T1000 (cell line): Measurements from ENCODE around the gene PLPP1.

Experiments
- DNase-seq: peaks from one replicate; lab custom pipeline; 2025; ENCODE audit warnings: mixed read lengths; lab: John Stamatoyannopoulos, UW

The PLPP1 gene

DNA sequence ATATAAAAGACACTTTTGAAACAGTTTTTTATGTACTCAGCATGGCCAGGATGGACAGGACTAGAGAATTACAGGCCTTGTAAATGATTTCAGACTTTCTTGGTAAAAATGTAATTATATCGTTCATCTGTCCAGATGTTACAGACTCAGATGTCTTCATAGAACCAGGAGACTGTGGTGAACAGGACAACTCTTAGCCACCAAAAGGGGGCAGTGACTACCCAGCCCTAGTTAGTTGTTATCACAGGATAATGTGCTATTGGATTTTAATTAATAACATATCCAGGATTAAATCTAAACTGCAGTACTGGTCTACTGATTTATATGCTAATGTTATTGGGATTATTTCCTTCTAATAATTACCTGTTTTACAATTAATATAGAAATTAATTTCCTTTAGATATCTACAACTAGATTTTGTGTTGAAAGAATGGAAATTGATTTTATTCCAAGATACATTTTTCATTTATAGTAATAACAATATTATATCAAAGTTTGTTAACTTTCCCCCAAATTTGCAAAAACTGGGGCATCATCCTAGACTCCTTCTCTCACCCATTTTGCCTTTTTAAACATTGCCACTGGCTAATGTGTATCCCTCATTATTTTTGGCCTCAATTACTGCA is 127.6 kb downstream of the PLPP1 start:
- no peak for DNase-seq

DNA sequence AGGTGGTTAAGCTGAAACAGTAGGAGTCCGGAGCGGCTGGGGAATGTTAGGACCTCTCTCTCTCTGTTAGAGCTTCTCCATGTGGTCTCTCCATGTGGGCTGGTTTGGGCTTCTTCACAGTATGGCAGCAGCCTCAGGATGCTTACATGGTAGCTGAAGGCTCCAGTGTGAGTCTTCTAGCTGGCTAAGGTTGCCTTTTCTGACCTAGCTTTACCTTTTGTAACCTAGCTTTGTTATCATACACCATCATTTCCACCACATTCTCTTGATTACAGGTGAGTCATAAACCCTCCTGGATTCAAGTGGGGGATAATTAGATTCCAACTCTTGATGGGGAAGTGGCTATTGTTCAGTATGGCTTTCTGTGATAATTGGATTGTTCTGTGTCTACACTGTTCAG is 128.5 kb downstream of the PLPP1 start:
- no peak for DNase-seq

DNA sequence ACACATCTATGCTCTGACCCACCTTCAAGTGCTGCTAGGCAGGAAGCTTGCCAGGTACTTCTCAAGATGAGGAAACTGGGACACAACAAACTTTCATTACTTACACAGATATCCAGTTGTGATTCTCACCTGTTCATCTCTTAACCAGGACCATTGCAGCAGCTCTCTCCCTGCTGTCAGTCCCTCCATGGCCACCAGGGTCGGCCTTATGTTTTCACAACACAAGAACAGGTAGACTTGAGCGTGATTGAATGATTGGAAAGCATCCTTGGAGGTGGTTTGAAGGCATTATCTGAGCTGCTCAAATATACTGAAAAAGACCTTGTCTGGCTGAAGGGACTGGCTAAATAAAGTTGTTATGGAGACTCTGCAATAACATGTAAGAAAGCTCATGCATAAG is 132.6 kb downstream of the PLPP1 start:
- no peak for DNase-seq

DNA sequence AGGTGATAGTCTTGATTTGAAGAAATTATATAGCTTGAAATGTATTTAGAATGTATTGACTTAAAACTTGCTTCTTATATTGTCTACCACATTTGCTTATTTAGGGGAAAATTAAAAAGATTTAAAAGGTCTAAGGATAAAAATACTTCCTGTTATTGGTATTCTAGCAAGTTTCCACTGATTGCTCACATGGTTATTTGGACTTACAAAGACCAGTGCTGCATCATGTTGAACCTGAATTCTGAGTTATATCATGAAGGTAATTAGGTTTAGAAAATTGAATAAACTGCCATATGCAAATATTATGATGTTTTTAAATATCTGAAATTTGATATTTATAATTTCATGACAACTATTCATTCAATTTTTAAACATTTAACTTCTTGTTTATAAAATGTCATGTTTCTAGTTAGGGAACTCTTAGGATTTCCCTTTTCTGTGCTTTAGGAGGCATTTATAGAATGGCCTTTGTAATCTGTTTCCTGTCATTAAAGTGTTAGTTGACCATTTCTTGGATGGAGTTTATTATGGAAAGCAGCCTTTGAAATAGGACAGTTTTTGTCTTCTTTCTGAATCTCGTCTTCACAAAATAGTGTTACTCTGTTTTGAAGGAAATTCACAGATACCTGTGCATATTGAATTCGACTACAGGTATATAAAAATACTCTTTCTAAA is 141.1 kb downstream of the PLPP1 start:
- no peak for DNase-seq

DNA sequence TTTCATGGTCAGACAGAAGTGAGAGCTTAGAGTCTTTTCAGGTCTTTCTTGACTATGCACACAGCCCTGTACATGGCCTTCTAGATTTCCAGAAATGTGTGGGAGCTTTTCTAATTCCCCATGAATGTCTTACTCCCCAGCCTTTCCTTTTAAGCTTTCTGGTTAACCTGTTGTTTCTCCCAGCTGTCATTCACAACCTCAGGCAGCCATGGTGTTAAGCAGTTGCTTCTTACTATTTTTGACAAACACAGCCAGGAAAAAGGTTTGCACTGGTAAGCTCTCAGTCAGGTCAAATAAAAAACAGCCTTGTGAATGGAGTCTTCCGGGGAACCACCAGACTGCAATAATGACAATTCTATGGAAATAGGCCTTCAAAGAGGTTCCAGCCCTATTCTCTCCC is 142.1 kb downstream of the PLPP1 start:
- DNase-seq: no peak

DNA sequence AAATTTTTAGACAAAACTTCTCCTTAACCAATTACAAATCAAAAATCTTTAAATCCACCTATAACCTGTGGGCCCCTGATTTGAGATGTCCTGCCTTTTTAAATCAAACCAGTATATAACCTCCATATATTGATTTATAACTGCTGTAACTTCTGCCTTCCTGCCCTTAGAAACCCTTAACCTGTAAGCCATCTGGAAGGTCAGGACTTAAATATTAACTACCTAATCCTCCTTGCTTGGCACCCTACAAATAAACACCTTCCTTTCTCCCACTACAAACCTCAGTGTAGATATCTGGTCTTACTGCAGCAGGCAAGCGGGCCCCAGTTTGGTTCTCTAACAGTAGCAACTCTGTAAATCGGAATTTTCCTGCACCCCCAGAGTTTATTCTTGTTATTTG is 143.1 kb downstream of the PLPP1 start:
- no peak for DNase-seq

DNA sequence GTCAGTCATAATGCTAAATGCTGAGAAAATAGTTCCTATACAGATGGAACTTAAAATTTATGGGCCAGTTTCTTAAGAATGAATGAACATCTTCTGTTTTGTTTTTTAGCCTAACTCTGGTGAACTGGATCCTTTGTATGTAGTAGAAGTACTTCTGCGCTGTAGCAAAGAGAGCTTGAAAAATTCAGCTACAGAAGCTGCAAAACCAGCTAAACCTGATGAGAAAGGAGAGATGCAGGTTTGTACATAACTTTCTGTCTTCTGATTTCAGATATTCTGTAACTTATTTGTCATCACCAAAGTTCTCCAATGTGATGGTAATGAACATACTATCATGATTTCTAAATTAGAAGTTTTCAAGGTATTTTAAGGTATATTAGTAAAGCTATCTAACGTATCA is 146.9 kb downstream of the PLPP1 start:
- DNase-seq: no peak

DNA sequence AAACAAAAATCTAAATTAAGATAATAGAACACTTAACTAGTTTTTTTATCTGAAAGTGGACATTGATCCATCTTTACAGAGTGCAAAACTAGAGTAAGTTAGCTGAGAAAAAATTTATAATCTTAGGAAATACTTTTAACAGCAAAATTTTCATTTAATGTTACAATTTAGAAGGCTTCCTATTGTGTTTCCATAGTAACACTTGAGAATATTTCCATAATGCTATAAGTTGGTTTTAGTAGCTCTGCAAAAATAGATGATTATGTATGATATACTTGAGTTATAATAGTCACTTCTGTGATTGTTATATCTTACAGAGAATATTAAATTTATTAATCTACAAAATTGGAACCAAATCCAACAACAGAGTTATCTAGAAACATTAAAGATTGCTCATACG is 148.4 kb downstream of the PLPP1 start:
- no peak for DNase-seq

DNA sequence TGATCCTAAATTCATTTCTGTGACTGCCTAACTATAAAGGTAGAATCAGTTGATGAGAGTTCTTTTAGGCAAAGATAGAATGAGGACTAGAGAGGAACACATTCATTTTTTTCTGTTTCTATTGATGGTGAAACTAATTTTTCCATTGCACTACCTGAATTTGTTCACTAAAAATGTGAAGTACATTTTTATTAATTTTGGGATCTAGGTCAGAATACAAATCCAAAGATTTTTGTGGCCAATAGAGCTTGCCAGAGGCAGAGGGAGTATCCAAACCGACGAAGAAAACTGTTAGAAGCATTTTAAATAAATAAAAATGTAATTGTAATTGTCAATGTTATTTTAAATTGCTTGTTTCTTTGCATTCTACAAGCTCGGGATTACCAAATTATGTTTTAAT is 148.9 kb downstream of the PLPP1 start:
- DNase-seq: no peak

DNA sequence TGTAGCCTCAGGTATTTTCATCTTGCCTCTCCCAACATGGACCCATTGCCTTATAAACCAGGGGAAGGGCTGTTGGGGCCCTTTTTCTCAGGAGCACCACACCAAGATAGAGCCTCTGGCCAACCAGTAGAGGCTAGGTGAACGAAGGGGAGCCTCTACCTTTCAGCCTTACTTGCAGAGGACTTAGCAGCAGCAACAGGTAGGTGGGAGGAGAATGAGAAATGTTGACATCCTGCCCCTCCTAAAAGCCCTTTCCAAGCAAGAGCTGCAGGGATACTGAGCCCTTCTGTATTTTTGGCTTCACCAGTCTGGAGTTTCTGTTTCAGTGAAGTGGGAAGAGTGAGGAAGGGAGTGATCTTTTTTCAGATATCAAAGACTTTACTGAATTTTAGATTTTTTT is 149.5 kb downstream of the PLPP1 start:
- DNase-seq: no peak

DNA sequence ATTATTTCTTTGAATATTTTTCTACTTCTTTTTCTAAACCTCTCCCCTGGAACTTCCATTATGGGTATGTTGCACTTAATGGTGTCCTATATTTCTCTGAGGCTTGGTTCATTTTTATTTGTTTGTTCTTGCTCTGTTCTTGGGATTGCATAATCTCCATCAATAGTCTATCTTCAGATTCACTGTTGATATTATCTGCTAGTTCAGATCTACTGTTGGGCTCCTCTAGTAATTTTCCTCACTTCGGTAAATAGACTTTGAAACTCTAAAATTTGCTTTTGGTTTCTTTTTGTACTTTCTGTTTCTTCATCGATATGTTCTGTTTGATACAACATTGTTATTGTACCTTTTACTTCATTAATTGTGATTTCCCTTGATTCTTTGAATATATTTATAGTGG is 150.7 kb downstream of the PLPP1 start:
- DNase-seq: no peak

DNA sequence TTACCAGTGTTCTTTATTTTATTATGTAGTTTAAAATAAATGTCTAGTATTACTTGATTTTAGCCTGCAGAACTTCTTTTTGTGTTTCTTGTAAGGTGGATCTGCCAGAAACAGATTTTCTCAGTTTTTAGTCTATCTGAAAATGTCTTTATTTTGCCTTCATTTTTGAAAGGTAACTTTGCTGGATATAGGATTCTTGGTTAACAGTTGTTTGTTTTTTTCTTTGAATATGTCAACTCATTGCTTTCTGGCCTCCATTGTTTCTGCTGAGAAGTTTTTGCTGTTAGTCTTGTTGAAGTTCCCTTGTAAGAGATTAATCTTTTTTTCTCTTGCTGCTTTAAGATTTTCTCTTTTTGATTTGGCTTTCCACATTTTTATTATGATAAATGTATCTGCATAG is 151.5 kb downstream of the PLPP1 start:
- DNase-seq: no peak

DNA sequence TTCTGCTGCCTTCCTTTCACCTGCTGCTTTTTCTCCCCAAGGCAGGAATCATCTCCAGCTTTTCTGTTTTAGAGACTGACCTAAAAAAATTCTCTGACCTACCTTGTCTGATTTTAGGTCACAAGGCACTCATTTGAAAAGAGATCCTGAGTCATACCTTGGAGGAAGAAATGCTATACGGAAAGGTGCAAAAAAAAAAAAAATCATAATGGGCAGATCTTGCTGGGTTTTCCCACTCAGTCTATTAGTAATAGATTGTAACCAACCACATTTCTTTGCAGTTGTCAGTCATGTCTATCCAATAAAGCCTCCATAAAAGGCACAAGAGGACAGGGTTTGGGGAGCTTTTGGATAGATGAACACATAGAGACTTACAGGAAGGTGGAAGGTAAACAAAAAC is 157.0 kb downstream of the PLPP1 start:
- DNase-seq: no peak
